Suppressor macrophage treated with lipopolysaccharide for 1 hour (primary cell): Measurements from ENCODE around the gene WDTC1.

Experiments used
- DNase-seq, 3 donors: peaks; one replicate each; pipeline ENCODE4 v3.0.0-alpha.2; 2020 to 2022

Gene WDTC1

DNA sequence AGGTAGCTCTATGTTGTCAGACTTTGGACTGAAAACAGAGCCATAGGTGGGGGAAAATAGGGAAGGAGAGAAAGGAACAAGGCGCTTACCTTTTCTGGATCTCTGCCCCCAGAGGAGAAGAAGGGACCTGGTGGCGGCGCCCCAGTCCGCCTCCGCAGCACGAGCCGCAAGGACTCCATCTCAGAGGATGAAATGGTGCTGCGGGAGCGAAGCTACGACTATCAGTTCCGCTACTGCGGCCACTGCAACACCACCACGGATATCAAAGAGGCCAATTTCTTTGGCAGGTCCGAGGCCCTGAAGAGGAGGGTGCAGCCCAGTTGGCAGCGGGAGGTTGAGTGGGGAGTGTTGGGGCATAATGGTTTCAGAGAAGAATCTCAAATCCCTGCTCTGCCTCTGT is 69.1 kb downstream of the WDTC1 start:
- no peak for DNase-seq

DNA sequence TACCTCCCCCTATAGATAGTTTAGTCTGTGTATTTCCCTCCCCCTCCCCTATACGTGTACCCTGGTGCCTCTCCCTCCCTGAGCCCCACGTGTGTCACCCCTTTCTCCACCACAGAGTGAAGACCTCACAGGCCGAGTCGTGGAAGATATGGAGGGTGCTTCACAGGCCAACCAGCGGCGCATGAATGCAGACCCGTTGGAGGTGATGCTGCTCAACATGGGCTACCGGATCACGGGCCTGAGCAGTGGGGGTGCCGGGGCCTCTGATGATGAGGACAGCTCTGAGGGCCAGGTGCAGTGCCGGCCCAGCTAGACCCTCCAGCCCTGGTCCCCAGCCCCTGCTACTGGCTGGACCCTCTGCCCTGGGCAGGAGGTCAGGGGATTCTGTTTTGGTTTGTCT is 71.6 kb downstream of the WDTC1 start:
- no peak for DNase-seq

DNA sequence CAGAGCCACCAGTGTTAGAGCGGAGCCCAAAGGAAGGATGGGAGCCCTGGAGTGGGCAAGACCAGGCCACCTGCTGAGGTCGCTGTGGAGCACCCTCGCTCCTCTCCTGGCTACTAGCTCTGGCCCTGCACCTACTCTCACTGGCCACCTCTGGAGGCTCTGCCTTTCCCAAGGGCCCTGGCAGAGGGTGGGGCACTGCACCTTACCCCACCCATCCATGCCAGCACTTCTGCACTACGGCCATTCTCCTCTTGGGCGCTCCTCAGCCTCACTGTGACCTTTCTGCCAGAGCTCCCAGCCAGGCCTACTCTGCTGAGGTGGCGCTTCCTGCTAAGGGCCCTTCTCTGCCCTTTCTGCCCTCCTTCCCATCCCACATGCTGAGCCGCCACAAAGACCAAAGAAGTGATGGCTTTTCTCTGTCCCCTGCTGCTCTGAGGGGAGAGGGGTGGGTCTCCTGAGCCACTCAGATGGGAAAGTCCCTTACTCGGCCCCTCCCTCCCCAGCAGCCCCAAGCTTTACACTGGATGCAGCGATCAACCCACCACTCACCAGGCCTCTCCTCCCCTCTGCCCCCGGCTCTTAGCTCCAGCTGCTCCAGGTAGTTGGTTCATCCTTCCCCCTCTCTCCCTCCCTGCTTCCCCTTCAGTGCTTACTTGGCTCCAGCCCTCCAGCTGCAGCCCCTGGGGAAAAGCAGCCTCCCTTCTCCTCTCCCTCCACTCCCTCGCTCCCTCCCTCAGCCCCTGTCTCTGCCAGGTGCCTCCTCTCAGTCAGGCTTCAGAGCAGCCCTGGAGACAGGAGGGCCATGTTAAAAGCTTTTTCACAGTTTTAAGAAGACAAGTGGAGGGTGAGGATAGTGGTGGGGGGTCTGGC is 72.7 kb downstream of the WDTC1 start:
- no peak for DNase-seq

DNA sequence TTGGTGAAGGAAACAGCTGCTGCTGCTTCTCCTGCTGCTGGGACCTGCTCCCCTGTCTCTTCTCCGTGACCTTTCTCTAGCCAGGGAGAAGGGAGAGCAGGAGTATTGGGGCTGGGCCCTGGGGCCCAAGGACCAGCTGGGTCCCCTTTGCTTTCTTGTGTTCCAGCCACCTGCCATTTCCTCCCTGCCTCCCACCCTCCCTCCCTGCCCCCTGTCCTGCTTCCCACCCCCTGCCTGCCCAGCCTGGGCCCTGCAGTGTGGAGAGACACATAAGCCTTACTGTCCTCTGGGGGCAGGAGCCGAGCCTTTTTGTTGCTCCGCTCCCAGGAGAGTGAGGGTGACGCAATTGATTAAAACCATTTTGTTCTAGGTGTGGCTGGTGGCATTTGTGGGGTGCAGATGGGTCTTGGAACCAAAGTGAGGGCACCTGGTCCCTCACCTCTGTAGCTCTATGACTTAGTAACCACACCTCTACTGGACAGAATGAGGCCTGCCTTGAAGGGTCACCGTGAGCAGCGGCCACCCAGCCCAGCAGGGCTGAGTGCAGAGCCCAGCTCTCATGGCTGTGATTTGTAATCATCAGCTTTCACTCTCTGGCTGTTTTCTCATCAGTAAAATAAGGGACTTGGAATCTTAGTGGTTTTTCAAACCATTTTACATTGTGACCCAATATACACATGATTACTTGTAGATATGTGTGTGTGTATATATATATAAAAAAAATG is 73.6 kb downstream of the WDTC1 start:
- no peak for DNase-seq

DNA sequence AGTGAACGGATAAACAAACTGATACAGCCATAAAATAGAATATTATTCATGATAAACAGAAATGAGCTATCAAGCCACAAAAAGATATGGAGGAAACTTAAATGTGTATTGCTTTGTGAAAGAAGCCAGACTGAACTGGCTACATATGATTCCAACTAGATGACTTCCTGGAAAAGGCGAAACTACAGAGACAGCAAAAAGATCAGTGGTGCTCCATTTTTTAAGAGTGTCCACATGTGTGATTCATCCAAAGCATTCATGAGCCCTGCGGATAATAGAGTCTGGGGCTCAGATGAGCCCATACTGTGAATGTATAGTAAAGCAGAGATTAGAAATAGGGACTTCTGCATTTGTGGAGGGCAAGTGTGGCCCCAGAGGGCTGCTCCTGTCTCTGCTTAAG is 79.7 kb downstream of the WDTC1 start:
- DNase-seq, result peak in 1 of 3 donors; percentile 4

DNA sequence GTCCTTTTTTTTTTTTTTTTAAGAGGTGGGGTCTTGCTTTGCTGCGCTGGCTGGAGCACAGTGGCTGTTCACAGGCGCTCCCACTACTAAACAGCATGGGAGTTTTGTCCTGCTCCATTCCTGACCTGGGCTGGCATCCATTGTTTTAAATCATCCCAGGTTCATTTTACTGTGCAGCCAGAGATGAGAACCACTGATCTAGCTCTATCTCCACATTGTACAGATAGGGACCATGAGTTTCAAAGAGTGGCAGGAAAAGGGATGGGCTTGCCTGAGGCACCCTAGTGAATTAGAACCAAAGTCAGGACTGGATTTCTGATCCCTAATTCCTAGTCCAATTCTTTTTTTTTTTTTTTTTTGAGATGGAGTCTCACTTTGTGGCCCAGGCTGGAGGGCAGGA is 80.3 kb downstream of the WDTC1 start:
- no peak for DNase-seq

DNA sequence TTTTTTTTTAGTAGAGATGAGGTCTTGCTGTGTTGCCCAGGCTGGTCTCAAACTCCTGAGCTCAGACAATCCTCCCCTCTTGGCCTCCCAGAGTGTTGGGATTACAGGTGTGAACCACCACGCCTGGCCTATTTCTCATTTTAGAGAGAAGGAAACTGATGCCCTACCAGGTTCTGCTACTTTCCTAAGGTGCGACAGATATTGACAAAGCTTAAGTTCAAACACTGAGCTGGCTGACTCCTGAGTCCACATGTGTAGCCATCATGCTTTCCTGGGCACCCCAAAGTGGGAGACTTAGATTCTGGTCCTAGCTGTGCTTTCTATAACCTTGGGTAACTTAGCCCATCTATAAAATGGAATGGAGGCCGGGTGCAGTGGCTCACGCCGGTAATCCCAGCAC is 82.4 kb downstream of the WDTC1 start:
- no peak for DNase-seq

DNA sequence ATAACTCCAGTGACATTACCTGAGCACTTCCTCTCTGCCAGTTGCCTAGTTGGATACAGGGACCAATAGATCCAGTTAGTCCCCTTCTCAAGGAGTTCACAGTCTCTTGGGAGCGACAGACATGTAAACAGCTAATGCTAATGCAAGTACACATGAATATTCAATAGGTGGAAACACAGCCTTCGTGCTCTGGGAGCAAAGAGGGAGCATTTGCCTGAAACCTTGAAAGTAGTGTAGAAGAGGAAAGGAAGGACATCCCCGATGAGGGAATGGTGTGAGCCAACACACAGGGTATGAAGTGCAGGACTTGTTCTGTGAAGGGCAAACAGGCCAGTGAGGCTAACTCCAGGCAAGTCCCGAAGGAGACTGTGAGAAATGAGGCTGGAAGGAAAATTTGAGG is 83.7 kb downstream of the WDTC1 start:
- no peak for DNase-seq

DNA sequence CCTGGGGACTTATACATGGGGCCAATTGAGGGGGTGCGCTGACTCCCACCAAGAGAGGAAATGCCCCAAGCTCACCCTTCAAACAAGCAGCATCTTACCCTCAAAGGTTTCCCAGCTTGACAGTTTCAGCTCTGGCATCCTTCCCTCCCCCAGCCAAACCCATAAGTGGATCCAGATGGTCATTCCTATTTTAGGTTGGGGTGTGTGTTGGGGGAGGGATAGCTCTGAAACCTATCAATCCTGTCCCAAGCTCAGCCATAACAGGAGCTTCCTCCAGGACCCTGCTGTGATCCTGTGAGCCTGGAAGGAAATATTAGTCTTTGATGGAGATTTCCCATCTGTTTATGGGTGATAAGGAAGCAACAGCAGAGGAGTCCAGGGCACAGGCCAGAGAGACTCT is 84.2 kb downstream of the WDTC1 start:
- DNase-seq, result no peak

DNA sequence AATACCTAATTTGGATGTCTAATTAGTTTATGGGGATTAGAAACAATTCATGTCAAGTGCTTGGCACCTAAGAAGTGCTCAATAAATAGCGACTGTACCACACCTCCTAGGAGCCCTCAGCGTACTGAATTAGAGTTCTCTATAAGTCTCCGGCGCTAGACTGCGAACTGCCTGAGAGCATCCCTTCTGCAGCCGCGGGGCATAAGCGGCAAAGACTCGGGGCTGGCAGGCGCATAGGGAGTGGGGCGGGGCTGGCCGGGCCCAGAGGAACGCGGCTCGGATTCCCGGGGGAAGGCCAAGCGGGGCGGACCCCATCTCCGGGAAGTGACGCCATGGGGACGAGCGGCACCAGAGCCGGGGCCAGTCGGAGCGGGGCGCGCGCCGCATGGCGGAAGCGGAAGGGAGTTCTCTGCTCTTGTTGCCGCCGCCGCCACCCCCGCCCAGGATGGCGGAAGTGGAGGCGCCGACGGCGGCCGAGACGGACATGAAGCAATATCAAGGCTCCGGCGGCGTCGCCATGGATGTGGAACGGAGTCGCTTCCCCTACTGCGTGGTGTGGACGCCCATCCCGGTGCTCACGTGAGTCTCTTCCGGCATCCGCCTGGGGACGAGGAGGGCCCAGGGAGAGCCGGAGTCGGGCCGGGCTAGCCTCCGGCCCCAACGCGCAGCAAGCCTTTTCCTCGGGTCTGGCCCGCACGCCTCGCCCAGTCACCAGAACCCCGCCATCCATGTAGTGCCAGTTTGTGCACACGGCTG is 87.6 kb downstream of the WDTC1 start, which contains the start of gene TMEM222:
TSS of gene TMEM222 (plus strand) at position 351 of the 756 bp plus-strand sequence. CDS start at position 386, 35 bp downstream.
- peak; percentile 99 for DNase-seq

DNA sequence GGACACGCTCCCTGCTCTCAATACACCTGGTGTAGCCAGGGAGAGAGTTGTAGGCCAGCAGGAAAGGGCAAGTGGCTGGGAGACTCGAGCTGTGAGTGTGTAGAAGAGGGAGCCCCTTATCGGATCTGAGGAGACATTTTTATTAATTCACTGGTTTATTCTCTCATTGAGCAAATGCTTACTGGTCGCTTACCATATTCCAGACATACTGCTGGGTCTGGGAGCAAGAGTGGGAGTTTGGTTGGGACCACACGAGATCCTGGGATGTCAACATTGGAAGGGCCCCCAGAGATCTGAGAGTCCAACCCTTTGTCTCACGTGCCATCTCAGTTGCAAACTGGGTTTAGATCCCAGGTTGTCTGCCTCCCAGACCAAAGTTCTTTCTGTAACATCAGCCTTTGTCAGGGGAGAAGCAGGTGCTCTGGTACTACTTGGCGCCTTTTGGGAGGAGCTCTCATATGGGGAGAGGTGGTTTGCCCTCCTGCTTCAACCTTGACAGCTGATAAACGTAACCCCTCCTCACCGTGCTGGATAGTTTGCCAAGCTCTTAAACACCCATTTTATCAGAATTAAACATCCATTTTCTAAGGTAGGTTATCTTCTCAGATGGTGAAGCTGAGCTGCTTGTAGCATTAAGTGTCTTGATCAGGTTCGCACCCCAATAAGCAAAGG is 88.3 kb downstream of the WDTC1 start:
- DNase-seq, result no peak

DNA sequence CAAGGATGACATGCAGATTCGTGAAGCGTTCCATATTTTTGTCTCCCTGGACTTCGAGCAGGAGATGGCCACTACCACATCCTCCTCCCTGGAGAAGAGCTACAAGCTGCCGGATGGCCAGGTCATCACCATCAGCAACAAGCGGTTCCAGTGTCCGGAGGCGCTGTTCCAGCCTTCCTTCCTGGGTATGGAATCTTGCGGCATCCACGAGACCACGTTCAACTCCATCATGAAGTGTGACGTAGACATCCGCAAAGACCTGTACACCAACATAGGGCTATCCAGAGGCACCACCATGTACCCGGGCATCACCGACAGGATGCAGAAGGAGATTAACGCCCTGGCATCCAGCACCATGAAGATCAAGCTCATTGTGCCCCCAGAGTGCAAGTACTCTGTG is 90.9 kb downstream of the WDTC1 start:
- DNase-seq, result no peak

DNA sequence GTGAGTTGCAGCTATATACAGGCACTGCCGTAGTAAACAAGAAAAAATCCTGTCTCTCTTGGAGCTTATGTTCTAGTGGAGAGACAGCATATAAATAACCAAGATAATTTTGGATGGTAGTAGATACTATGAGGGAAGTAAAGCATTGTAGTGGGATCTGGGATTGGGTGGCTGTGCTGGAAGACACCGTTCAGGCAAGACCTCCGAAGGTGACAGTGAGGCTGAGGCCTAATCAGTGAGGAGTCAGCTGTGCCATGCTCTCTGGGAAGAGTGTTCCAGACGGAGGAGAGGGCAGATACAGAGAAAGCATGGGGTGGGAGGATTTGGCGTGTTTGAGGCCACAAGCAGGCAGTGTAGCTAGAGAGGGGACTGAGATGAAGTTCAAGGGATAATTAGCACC is 93.5 kb downstream of the WDTC1 start:
- no peak for DNase-seq

DNA sequence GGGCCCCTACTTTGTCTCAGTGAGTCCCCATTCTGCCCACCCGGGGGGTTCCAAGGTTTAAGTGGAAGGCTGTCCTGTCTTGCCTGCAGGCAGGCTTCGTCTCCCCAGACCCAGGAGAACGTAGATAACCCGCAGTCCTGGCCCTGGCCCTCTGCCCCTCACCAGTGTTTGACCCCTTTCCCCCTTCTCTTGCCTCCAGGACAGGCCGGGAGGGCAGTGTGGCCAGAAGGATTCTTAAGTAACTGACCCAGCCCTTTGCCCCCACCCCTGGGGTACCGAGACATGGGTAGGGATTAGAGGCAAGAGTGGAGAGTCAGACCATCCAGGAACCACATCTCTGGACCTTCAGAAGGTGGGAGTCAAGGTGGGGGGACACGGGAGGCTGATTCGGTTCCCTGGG is 96.4 kb downstream of the WDTC1 start:
- DNase-seq, result no peak

DNA sequence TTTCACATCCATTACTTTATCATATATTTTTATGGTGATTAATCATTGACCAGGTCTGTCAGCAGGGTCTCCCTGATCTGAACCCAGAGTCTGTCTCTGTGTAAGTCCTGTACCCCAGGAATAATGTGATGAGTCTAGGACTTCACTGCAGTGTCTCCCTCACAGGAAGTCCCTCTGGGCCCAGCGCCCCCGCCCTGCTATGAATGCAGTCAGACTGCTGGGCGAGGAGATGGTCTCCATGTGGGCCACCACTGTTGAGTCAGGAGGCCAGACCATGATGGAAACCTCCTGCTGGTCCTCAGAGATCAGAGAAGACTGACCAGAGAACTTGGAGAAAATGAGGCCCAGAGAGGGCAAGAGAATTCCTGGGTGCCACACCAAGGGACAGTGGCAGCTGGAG is 97.0 kb downstream of the WDTC1 start:
- no peak for DNase-seq

DNA sequence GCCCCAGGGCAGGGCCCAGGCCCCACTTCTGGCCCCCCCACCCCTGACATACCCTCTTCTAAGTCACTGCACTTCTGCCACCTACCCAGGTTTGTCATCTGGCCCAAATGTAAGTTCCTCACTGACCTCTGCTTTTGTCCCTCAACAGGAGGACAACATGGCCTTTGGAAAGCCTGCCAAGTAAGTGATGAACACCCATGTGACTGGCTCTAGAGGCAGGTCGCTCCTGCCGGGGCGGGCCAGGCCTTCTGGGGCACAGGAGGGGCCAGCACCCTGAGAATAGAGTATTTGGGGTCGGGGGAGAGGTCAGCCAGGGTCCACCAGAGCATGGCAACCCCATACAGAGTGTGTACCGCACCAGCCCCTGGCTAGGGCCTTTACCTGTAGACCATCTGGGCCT is 97.5 kb downstream of the WDTC1 start:
- DNase-seq, result no peak

DNA sequence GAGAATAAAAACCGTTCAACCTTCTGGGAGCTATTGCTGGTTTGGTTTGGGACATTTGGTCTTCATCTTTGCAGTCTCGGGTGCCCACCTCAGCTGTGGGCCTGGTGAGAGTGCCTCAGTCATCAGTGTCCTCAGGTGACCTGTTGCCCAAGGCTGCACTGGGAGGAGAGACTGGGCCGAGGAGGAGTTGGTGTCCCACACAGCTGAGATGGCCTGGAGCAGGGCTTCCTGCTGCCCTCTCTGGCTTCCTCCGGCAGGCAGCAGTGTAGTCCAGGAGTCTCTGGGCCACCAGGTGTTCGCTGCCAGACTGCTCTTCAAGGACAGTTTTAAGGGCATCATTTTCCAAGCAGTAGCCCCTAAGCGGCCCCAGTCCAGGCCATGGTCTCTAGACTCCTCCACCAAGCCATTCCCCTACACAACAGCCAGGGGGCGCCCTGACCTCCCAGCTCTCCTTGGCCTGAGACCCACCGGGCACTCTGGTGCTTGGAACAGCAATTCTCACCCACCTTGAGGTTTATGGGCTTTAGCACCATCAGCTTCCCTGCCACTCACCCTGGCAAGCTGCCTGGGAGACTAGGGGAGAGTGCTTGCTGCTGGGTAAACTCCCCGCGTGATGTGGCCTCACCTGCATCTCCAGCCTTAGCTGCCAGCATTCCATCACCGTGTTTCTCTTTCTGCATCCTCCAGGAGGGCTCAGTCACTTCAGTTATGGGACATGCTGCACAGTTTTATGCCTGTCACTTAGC is 98.3 kb downstream of the WDTC1 start:
- peak; percentile 51 to 71 (median 67) for DNase-seq

DNA sequence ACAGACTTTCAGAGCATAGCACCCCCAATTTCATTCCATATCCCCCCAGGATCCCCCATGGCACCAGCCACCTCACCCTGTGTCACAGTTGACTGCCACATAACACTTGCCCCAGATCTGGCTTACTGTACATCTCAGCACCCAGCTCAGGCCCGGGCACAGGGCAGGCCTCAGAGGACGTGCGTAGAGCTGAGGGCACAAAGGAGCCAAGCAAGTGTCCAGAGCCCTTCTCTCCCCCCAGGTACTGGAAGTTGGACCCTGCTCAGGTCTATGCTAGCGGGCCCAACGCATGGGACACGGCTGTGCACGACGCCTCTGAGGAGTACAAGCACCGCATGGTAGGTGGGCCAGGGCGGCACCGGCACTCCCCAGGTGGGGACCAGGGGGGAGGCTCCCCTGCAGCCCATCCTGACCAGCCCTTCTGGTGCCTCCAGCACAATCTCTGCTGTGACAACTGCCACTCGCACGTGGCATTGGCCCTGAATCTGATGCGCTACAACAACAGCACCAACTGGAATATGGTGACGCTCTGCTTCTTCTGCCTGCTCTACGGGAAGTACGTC is 99.4 kb downstream of the WDTC1 start:
- DNase-seq, result no peak

DNA sequence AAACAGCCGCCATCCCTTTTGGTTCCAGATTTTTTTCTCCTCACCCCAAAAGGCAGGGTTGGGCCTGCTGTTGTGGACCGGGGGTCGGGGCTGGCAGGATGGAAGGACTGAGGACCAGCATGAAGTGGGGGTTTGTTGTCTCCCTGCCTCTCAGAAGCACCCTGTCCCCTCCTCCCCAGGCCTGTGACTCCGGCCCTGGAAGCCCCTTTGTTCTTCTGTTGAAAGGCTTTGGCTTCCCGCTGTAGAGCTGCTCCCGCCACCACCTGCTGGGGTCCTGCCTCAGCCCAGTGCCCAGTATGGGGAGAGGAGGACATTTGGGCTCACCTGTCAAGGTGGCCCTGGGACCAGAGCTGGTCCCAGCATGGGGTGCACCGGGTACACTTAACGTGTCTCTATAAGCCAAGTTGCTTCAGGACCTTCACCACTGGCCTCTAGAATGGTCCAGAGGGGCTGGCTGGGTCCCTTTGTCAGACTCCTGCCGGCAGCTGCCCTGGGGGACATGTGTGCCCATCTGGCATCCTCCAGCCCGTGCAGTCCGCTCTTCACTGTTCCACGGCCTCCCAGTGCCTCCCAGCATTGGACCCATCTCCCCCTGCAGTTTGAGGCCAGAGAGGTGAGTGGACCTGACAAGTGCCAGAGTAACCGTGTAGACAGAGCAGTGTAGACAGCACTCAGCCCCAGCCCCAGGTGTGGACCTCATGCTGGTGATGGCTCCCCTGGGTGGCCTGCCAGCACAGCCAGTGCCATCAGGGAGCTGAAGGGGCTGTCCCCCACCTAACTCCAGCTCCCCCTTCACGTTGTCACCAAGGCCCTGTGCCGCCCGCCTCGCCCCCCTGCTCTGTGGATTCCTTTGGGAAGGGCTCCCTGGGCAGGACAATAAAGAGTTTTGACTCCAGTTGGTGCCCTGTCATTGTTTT is 101.3 kb downstream of the WDTC1 start:
- DNase-seq, result no peak

DNA sequence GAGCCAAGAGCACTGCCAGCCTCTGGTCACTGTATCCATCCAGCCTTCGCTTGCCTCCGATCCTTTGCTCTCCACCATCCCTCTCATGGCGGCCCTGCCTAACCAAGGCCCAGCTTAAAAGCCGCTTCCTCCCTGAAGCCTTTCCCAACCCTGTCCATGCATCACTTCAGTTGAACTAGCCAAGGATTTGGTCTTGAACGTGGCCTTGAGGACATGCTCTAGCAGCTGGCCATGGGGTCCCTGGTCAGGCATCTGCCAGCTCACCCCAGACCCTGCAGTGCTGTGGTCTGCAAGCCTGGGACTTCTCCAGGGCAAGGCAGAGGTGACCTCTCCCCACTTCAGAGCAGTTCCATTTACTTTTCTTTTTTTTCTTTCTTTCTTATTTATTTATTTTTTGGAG is 102.3 kb downstream of the WDTC1 start:
- DNase-seq, result no peak

DNA sequence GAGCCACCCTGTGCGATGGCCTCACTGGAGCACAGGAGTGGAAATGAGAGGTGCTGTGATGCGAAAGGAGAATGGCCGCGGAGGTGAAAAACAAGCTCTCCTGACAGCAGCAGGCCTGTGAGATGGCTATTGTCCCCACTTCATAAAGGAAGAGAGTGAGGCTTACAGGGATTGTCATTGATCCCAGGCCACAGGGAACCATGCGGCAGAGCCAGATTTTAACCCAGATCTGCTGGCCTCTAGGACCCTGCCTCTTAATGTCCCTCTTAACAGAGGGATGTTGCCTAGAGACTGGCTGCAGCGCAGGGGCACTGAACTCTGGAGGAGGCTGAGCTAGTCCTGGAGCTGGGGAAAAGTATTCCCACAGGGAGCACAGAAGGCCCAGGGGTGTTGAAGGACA is 104.3 kb downstream of the WDTC1 start:
- no peak for DNase-seq
